Fibroblast of the aortic adventitia (primary cell): Measurements from ENCODE around the gene F7. TPM values are rescaled to one million over a fixed set of nuclear protein-coding genes. Genes with fewer than 3 reads are reported as not detected.

Experiments used
- DNase-seq: peaks from one replicate; pipeline ENCODE4 v3.0.0-alpha.2; 2010; ENCODE audit warnings: low read depth
- H3K4me3 ChIP-seq: 2 replicates; pipeline ENCODE4 v1.5.1; 2011; ENCODE audit warnings: low read depth, mild to moderate bottlenecking, control low read depth, low read length, moderate library complexity
- total RNA-seq: library from RNA; depleted of rRNA; stranded (reverse); fragments of >200 nt; gene quantifications from 2 replicates; pipeline ENCODE4 v1.2.3, GENCODE V29; 2012; ENCODE audit warnings: low replicate concordance
- TF ChIP-seq, protein P1 (sequence below): IDR thresholded peaks from 2 replicates; pipeline ENCODE4 v1.5.1; 2011; ENCODE audit warnings: mild to moderate bottlenecking, low read length, control low read depth, inconsistent platforms; ENCODE audit not compliant: insufficient read depth

F7 gene
- total RNA-seq, 1 donor = under 0.01 TPM

DNA sequence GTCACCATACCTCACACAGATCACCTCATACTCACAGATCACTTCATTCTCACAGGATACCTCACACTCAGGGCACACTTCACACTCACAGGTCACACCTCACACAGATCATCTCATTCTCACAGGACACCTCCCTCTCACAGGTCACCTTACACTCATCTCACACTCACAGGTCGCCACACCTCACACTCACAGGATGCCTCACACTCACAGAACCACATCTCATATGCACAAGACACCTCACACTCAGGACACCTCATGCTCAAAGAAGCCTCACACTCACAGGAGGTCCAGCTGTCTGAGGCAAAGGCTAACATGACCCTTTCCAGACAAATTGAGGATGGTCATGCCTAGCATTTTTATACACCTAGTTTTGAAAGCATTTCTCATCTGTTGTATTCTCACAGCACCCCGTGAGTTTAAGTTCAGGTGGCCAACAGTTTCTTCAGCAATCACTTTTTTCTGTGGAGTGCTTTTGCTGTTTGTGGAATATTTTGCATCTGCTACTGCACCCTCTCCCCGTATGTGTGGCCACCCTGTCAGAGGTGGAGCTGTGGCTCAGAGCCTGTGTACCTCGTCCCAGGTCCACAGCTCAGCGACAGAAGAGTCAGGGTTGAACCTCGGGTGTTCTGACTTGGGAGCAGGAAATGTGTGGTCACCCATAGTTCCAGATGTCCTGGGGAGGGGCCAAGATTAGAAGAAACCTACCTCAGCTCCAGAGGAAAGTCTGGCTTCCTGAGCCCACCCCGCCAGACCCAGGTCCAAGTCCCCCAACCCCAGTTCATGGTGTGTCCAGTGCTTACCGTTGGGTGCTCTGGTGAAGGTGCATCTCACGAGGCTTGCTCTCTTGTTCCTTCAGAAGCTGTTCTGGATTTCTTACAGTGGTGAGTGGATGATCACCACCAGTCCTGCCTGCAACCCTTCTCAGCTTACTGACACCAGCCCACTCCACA, 7.6 kb downstream of the F7 start:
- no peak overlapping the region for H3K4me3 ChIP-seq
- TF ChIP-seq, protein P1, sequence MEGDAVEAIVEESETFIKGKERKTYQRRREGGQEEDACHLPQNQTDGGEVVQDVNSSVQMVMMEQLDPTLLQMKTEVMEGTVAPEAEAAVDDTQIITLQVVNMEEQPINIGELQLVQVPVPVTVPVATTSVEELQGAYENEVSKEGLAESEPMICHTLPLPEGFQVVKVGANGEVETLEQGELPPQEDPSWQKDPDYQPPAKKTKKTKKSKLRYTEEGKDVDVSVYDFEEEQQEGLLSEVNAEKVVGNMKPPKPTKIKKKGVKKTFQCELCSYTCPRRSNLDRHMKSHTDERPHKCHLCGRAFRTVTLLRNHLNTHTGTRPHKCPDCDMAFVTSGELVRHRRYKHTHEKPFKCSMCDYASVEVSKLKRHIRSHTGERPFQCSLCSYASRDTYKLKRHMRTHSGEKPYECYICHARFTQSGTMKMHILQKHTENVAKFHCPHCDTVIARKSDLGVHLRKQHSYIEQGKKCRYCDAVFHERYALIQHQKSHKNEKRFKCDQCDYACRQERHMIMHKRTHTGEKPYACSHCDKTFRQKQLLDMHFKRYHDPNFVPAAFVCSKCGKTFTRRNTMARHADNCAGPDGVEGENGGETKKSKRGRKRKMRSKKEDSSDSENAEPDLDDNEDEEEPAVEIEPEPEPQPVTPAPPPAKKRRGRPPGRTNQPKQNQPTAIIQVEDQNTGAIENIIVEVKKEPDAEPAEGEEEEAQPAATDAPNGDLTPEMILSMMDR = no peak
- no peak for DNase-seq

DNA sequence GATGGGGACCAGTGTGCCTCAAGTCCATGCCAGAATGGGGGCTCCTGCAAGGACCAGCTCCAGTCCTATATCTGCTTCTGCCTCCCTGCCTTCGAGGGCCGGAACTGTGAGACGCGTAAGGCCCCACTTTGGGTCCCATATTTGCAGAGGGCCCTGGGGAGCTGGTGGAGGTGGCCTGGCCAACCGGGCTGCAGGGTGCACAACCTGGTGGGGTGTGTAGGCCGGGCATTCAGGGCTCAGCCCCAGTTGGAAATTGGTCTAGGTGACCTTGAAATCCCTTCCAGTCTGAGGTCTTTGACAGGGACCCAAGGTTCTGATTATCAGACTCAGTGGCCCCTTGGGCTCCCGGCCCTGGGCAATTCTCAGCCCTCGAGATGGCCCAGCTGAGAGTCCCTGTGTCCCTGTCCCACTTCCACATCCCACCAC, 8.3 kb downstream of the F7 start:
- TF ChIP-seq, protein P1 = no peak
- no peak overlapping the region for H3K4me3 ChIP-seq

DNA sequence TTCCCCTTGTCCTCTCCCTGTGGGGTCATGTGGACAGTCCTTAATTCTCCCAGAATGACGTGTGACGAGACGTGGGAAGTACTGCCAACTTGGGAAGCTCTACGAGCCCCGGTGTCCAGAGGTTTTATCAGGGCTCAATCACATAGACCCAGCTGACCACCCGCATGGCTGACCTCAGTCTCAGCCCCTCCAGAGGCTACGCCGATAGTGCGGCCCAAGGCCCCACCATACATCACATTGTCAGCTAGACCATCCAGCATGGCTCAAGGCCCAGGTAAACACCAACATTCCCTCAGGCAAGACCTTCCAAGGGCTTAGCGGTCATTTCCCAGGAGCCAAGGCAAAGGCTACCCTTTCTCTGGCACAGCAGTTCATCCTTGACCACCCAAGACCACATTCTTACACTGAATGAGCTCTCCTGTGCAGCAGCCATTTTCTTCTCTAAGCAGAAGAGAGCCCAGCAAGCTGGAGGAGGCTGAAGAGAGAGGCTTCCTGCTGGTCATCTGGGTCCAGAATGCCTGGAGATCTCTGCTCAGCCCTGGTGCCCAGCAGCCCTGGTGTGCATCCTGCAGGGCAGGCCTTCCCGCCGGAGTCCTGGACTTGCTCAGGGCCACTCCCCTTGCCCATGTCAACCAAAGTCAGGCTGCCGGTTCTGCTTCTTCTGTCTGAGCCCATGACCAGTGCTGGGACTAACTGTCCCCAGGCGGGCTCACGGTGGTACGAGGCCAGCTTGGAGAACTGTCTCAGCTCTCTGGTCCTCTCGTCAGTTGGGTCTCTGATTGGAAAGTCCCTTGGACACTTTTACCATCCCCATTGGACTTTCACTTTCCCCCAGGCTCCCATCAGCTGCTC, 9.1 kb downstream of the F7 start:
- no peak for DNase-seq
- no peak overlapping the region for H3K4me3 ChIP-seq
- TF ChIP-seq, protein P1 = no peak

More for the DNA sequence above, 8.3 kb downstream of the F7 start:
- DNase-seq = no peak

DNA sequence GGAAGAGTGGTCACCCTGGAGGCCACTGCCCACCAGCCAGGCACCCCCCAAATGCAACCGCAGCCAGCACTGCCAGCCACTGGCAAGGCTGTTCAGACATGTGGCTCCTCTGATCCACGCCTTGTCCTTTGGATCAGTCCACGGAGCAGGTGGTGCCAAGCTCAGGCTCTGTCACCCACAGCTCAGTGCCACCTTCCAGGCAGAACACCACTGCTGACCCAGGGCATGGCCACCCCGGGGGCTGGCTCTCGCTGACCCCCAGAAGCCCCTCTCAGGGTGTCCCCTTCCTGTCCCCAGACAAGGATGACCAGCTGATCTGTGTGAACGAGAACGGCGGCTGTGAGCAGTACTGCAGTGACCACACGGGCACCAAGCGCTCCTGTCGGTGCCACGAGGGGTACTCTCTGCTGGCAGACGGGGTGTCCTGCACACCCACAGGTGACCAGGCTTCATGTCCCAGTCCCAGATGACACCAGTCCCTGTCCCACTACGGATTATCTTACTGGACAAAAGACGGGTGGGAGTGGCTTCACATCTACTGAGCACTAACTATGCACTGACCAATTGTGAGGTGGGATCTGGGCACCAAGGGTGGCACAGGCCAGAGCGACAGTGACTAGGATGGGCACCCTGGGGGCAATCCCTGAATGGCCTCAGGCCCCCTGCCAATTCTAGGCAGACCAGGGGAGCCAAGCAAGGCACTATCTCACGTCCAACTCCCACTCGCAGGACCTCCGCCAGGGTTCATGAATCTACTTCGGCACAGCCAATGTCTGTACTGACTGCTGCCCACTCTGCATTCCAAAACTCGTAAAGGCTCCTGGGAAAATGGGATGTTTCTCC, 10.0 kb downstream of the F7 start:
- TF ChIP-seq, protein P1 = no peak
- no peak overlapping the region for H3K4me3 ChIP-seq
- DNase-seq = no peak

DNA sequence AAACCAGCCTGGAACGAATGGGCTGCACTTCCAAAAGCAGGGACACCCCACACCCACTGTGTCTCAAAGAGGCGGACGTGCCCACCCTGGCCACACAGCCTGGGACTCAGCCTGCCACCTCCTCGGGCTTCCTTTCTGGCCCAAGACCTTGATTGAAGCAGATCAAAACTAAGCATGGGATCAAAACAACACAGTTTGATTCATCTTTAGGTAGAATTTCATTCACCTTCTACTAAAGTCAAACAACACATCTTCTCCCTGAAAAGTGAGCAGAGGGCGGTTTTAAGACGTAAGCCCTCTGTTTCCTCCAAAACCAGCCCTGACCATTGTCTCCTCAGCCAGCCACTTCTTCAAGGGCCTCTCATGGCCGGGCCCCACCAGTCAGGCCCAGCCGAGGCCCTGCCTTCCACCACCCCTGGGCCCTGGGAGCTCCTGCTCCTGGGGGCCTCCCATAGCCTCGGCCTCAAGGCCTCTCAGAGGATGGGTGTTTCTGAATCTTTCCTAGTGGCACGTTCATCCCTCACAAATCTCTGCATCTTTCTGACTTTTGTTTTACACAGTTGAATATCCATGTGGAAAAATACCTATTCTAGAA, 10.7 kb downstream of the F7 start:
- no peak overlapping the region for H3K4me3 ChIP-seq
- no peak for DNase-seq
- TF ChIP-seq, protein P1 = no peak

DNA sequence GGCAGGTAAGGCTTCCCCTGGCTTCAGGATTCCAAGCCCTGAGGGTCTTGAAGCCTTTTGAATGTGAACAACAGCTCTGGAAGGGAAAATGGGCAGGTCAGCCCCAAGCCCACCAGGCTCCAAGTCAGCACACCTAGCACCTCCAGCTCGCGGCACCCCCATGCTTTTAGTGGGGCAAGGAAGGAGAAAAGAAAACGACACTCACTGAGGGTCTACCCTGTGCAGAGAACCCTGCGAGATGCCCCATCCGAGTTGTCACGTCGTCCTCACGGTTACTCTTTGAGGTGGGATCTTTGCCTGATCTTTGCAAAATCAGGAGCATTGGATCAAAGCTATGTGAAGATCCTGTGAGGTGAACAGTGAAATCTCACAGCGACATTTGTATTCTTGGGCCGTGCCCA, 11.3 kb downstream of the F7 start:
- TF ChIP-seq, protein P1 = no peak
- no peak for DNase-seq
- no peak overlapping the region for H3K4me3 ChIP-seq
